Upper lobe of left lung (tissue), 4 donors: ENCODE data around the gene BICRAL.

ENCODE experiments used
- EP300 ChIP-seq, 4 donors: sonication (generic); formaldehyde crosslinking; IDR thresholded peaks; one replicate each; pipeline ENCODE4 v1.5.1; 2017; ENCODE audit warnings: antibody characterized with exemption in 4 of 4, control low read depth in 2 of 4
- TF ChIP-seq, protein P1 (sequence below), 6 experiments: fragments of 450-650 bp in 4 of 6; fragments of 200-600 bp in 2 of 6; sonication (generic) in 2 of 6; IDR thresholded peaks; one replicate each; pipeline ENCODE4 v1.5.1; 2016 to 2019; ENCODE audit warnings: antibody characterized with exemption in 6 of 6

DNA sequence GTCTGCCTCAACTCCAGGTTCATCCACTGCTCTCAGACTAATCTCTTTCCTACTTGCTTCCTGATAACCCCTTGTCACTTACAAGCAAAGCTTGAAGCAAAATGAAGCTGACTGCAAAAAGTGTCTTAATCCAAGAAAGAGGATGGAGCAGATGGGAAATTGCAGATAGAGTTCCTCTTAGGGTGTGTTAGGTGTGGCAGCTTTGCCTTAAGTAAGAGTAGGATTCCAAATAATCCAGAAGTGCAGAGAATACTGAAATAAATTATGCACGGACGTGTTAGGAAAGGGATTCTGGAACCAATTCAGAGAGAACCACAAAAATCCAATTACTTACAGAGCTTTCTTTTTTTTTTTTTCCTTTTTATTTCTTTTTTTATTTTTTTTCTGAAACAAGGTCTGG lies 91.5 kb downstream of the BICRAL start:
- TF ChIP-seq EP300 (IDR thresholded peaks at IDR 0.05), result no peak
- TF ChIP-seq, protein P1, sequence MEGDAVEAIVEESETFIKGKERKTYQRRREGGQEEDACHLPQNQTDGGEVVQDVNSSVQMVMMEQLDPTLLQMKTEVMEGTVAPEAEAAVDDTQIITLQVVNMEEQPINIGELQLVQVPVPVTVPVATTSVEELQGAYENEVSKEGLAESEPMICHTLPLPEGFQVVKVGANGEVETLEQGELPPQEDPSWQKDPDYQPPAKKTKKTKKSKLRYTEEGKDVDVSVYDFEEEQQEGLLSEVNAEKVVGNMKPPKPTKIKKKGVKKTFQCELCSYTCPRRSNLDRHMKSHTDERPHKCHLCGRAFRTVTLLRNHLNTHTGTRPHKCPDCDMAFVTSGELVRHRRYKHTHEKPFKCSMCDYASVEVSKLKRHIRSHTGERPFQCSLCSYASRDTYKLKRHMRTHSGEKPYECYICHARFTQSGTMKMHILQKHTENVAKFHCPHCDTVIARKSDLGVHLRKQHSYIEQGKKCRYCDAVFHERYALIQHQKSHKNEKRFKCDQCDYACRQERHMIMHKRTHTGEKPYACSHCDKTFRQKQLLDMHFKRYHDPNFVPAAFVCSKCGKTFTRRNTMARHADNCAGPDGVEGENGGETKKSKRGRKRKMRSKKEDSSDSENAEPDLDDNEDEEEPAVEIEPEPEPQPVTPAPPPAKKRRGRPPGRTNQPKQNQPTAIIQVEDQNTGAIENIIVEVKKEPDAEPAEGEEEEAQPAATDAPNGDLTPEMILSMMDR (IDR thresholded peaks at IDR 0.05), result no peak
